GM18868 (cell line): Measurements from ENCODE around the gene LEAP2.
"Not testable (repeated sequence)": the region's sequence is repeated elsewhere in the genome, so short reads cannot be mapped to it uniquely, and the experiment has no call there.

Experiments used
- ATAC-seq: cut with Tn5 transposase; IDR thresholded peaks from one replicate; pipeline ENCODE4 v1.9.1; 2021; ENCODE audit warnings: mild to moderate bottlenecking, moderate library complexity; ENCODE audit not compliant: unreplicated experiment

LEAP2 gene

DNA sequence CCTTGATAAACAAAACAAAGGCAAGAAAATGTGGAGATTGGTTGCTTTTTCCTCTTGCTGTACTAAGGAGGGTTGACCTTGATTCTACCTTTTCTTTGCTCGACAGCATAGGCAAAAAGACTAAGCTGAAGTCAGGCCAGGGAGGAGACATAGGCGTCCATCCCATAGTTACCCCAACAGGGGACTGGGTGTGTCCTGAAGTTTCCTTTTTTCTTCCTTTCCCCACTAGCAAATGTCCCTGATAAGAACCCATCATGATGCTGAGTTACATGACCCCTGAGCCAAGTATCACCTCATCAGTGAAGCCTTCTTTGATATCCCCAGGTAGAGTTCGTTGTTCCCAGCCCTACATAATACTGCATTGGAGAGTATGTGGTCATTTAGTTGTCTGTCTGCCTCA is 33.2 kb upstream of the LEAP2 start:
- no peak for ATAC-seq

DNA sequence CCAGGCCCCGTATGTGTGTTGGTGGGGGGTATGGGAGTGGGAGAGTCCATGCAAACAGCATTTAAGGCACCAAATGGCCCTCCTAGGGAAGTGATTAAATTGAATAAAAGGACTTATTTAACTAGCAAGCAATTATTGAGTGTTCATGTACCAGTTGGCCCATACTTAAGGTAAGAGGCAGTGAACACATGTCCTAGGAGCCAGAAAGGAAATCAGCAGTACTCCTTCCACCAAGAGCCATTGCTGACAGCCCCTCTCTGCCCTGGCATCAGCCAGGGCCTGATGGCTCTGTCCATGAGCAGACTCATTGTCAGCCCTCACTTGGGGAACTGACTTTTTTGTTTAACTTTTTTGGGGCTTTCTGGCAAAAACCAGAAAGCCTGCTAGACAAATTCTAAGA is 32.6 kb upstream of the LEAP2 start:
- ATAC-seq = no peak

DNA sequence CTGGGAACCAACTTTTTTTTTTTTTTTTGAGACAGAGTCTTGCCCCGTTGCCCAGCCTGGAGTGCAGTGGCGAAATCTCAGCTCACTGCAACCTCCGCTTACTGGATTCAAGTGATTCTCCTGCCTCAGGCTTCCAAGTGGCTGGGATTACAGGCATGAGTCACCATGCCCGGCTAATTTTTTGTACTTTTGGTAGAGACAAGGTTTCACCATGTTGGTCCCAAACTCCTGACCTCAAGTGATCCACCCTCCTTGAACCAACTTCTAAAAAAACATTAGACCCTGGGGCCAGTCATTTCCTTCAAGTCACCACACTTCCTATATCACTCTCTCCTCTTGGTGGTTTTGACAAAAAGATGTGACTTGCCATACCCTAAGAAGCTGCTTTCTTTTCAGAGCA is 32.2 kb upstream of the LEAP2 start:
- no peak for ATAC-seq

DNA sequence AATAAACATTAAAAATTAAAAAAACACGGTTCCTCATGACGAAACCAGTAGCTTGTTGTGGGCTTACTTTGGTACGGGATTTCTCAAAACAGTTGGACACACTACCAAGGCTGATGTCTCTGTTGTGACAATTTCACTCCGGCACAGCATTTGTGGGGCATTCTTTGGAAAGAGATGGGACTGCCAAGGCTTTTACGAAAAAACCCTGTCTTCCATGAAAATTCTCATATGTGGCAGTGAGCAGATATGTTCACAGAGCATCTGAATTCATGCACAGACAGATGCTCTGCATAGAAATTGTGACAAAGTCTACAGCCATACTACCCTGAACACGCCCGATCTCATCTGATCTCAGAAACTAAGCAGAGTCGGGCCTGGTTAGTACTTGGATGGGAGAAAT is 25.2 kb upstream of the LEAP2 start:
- ATAC-seq = no peak

DNA sequence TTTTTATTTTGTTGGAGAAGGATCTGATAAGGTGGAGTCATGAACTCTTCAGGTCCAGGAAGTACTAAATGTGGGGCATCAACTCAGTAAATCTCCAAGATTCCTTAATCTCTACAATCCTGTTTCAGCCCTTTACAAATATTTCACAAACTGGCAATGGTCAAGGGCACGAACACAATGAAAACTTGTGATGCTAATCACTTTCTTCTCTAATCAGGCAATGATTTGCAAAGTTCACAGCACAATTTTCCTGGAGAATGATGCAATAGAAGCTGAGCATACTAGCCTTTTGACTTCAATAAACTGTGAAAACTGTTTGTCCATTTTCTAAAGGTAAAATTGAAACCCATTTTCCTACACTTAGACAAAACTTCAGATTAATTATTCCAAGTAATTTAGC is 24.1 kb upstream of the LEAP2 start:
- no peak for ATAC-seq

DNA sequence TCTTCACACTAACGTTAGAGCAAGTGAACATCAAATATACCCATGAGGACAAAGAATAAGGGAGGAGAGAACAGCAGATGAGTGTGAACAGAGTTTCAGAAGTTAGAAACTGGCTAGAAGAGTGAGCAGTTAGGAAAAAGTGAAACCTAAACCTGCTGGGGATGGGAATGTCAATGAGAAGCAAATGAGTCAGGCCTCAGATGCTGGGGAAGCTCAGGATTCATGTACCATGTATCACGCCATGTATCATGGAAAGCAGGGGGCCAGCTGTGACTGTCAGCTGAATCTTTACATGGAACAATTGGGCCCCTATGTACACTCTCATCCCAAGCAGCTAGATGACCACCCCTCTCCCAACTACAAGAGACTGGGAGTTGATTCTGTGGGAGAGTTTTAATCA is 23.4 kb upstream of the LEAP2 start:
- no peak for ATAC-seq

DNA sequence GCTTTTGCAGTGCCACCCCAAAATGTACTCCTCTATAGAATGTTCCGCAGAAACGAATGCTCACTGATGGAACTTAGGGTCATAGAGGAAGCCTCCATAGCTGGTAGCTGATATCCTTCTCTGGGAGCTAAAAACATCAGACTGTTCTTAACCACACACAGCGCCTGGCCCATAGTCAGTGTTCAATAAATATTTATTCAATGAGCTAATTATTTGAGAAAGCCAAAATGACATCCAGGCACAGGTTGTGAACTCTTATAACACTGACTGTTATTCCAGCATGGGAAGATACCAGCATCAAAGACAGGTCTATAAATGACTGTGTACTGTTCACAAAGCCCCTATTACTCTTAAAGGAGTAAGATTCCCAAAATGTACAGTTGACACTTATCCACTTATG is 20.1 kb upstream of the LEAP2 start:
- ATAC-seq = no peak

DNA sequence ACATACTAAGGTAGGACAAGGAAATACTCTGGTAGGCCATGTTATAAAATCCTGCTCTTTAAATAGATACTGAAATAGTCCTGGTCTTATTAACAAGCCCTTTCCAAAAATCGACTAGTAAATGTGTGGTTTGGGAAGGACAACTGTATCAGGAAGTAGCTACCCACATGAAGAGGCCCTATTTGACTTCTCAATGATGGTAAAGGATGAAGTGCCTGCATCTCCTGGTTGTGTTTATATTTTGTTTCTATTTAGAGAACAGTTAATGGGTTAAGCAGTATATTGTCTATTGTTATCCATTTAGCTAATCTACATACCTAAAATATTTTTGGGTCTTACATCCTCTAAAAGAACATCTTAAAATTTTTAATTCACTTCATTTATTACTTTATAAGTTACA is 19.7 kb upstream of the LEAP2 start:
- ATAC-seq = no peak

DNA sequence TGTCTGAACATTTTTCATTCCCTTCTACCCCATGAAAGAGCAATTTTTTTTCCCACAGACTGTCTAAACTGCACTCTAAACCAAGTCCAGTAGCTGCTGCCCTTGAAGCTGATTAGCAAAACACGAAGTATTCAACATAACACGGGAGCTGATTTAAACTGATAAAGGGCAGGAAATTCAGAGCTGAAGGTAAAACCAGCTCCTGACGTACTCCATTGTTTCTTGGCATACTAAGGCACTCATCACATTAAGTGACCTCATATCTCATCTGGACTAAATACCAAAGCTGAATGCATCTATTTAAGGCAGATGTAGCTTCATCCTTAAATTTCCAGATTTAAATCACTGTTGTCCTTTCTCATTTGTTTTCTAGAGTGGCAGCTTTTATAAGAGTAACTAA is 19.2 kb upstream of the LEAP2 start:
- no peak for ATAC-seq

DNA sequence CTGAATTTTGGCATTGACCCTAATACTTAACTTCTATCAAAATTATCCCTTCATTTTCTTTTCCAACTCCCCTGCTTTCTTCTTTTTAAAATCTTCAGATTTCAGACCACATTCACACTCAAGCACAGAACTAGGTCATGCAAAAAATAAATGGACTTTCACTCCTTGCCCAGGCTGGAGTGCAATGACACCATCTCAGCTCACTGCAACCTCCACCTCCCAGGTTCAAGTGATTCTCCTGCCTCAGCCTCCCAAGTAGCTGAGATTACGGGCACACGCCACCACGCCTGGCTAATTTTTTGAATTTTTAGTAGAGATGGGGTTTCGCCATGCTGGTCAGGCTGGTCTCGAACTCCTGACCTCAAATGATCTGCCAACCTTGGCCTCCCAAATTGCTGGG is 18.5 kb upstream of the LEAP2 start:
- ATAC-seq = not testable (repeated sequence)

DNA sequence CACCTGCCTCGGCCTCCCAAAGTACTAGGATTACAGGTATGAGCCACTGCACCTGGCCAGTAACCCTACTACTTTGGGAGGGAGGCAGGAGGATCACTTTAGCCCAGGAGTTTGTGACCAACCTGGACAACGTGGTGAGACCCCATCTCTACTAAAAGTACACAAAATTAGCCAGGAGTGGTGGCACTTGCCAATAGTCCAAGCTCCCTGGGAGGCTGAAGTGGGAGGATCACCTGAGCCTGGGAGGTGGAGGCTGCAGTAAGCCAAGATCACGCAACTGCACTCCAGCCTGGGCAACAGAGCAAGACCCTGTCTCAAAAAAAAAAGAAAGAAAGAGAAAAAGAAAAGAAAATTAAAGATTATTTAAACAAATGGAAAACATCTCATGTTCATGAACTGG is 17.5 kb upstream of the LEAP2 start:
- ATAC-seq = no peak

DNA sequence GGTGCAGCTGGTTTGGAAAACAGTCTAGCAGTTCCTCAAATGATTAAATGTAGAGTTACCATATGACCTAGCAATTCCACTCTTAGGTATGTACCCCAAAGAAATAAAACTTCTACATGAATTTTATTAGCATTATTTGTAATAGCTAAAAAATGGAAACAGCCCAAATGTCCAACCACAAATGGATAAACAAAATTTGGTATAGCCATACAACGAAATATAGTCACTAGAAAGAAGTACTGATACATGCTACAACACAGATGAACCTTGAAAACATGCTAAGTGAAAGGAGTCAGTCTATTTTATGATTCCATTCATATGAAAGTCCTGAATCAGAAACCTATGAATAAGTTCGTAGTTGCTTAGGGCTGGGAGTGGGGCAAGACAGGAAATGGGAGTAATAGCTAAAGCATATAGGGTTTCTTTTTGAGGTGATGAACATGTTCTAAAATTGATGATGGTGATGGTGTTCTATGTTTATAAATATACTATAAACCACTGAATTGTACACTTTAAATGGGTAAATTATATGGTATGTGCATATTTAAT is 13.5 kb upstream of the LEAP2 start:
- ATAC-seq = no peak

DNA sequence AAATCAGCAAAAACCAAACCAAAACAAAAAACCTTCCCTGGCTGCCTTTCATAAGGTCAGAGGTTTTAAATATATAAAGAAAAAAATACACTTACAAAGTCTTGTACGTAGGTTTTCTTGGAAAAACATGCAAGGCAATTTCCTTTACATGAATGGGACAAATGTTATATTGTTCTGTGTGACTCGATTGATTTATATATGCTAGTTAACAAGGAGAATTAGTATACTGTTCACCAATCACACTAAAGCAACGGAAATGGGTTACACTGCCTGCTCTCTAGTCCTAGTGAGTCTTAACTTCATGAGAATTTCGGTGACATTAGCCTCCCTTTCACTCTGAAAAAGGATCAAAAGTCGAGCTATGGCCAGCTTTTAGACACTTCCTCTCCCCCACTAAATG is 12.7 kb upstream of the LEAP2 start:
- no peak for ATAC-seq

DNA sequence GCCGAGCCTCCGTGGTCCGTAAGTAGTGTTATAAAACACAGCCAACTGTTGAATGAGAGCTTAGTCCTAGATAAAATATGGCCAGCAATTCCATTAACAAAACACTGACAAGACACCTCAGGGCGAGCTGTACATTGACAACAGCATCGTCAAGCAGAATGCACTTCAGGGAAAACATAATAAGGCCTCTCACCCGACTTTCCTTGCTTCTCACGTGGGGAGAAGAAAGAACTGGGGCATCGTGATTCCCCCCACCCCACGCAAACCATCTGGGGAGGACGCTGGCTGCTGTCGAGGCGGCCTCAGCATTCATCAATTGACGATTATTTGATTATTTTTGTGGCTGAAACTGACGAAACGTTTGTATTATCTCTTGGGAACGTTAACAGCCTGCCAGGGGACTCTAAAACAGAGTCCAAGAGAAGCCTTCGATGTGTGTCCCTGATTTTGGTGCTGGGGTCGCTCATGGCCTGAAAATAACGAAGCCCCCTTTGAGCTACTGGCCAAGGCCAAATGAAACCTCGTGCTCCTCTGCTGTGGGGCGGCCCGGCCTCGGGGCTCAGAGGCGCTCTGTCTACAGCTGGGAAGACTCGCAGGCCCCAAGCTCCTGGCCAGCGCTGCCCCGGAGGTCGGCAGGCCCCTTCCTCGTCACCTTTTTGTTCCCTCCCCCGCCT is 7.7 kb upstream of the LEAP2 start:
- peak; percentile 20 for ATAC-seq

DNA sequence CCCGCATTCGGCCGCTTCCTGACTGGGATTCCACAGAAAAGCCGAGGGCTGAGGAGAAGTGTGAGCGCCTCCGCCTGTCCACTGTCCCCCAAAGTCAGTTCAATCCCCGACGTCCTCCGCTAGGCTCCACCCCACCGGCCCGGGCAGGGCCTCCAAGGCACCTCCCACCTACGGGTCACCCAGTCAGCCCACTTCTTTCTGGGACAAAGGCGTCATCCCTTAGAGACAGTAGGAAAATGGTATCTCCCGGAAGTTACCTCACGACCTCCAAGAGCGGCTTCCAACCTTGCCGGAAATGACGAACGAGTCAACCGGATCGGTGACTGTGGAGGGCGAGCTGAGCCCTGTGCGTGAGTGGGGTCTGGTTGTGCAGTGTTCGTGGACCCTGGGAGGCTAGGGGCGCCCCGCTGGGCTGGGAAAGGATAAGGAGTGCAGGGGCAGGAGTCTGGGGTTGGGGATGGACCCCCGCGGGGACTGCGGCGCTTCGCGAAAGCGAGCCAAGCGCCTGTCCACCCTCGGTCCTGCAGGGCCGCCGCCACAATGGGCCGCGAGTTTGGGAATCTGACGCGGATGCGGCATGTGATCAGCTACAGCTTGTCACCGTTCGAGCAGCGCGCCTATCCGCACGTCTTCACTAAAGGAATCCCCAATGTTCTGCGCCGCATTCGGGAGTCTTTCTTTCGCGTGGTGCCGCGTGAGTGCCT is 7.0 kb upstream of the LEAP2 start, which contains the start of the genes GDF9 and UQCRQ:
Gene GDF9 (minus strand): TSS at position 128 of the 704 bp plus-strand sequence. CDS start 1,936 bp downstream, outside the sequence.
Gene UQCRQ (plus strand): TSS at position 301 of the 704 bp plus-strand sequence. CDS start 240 bp downstream, at position 541.
- peak; percentile 97 for ATAC-seq

DNA sequence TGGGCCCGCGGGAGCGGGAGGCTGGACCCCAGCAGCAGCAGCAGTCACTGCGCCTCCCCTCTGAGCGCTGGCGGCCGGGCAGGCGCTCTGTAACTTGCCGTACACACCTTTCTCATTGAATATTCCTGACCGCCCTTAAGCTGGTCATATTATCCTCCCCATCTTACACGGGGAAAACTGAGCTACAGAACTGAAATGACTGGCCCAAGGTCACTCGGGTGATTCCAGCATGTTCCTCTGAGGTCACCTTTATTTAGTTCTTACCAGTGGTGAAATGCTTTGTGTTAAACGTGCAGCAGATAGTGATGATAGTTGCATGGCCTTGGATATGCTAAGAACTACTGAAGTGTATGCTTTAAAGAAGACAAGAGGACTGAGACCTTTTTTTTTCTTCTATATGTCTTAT is 6.4 kb upstream of the LEAP2 start:
- ATAC-seq = peak; percentile 11

DNA sequence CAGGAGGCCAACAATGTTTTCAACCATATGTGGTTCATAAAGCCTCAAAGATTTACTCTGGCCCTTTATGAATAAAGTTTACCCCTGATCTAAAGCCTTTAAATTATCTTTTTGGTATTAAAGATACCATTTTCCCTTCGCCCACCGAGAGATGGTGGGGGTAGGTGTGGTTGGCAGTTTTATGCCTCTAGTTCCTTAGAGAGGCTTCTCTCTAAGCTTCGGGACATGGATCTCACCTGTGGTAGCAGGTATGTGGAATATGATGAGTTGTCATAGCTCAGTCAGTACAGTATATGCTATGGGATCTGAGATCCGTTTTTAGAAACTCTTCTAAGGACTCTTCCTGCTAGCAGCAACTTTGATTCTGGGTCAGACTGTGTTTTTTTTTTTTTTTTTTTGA is 4.7 kb upstream of the LEAP2 start:
- ATAC-seq = no peak

DNA sequence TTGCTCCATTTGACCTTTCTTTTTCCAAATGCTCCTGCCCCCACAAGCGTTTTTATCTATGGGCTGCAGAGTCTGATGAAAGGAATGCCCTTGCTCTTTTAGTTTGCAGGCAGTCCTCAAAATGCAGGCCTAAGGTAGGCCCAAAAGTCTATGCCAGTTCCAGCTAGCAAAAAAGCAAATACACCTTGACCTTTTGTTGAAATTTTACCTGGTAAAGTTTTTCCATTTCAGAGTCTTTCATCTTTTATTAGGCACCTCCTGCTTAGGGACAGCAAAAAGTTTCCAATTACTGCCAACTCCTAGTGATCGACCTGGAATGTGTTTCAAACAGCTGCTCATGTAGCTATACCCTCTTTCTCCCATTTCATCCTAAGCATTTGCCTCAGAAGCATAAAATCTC is 2.7 kb upstream of the LEAP2 start:
- no peak for ATAC-seq

DNA sequence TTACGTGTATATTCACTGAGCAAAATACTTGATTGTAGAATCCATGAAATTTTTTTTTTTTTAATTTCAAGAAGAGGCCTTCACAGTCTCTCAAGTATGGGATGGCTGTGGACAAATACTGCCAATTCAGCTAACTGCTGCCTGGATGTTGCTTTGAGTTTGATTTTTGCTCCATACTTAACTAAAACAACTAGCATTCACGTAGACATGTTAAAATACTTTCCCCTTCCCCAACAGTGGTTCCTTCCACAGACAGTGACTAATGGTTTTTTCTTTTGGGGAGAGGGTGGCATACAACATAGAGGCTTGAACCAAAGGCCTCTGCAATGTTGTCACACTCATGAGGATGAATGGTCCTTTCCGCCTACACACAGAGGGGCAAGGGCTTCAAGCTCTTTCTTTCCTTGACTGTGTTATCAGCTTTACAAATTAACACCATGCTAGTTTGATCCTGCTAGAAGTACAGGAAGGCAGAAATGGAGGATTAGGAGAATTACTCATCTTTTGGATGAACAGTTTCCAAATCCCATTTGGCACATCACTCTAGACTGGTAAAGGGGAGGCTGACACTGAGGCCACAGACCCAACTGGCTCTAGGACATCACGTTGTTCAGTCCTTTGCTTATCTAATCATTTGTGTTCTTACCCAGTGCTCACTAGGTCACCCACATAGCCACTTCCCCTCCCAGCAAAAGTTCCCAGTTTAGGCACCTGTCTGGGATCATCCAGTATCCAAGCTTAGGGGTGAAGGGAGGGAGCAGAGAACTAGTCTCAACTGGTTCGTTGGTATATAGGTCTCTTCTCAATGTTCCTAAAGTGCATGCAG is 1.8 kb upstream of the LEAP2 start:
- no peak for ATAC-seq

DNA sequence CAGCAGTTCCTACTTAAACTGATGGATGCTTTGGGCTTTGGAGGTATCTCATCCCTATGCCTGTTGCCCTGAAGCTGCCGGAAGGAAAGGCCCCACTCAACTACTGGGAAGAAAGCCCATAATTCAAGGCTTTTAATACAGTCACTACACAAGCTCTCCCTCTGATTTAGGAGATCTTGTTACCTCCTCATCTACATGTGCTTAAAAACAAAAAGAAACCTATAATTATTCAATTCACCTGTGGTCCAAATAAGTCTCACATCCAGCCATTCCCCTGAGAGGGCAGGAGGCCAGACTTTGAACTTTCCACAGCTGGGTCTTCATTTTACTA is 715 bp upstream of the LEAP2 start:
- ATAC-seq = no peak

DNA sequence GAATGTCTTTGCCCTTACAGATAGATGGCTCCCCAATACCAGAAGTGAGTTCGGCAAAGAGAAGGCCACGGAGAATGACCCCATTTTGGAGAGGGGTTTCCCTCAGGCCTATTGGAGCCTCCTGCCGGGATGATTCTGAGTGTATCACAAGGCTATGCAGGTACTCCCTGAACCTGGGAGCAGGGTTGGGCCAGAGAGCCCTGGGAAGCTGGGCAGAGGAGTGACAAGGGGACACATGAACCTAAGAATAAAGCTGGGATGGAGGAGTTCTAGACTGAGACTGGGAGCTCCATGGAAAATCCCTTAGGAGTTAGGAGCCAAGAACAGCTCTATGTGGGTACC is 433 bp downstream of the LEAP2 start:
- no peak for ATAC-seq
